GM18951 (cell line): Measurements from ENCODE around the gene SHMT2.

Experiments used
- POLR2A ChIP-seq: IDR thresholded peaks from 4 replicates; pipeline ENCODE4 v1.6.1; 2011; ENCODE audit warnings: mild to moderate bottlenecking; ENCODE audit not compliant: insufficient read length, insufficient read depth; ENCODE audit errors: extremely low read depth
- in situ Hi-C: fragments of 300-500 bp; cut with MboI; formaldehyde crosslinking; loops from one replicate; pipeline ENCODE4 v1.12.0; 2022; ENCODE audit warnings: low sequenced_read_pairs, mixed read lengths, inconsistent platforms; ENCODE audit not compliant: unreplicated experiment

The SHMT2 gene

DNA sequence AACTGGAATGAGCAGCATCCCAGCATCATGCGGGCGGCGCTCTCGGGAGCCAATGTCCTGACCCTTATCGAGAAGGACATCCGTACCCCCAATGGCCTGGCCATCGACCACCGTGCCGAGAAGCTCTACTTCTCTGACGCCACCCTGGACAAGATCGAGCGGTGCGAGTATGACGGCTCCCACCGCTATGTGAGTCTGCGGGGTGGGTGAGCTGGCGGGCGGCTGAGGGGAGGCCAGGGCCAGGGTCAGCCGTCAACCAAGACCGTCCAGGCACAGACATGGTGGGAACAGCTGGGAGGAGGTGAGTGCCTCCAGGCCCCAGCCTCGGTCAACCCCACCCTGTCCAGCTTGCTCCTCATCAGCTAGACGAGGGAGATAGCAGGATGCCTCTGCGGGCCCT, 38.7 kb upstream of the SHMT2 start:
- in situ Hi-C loops, result no loop called here

DNA sequence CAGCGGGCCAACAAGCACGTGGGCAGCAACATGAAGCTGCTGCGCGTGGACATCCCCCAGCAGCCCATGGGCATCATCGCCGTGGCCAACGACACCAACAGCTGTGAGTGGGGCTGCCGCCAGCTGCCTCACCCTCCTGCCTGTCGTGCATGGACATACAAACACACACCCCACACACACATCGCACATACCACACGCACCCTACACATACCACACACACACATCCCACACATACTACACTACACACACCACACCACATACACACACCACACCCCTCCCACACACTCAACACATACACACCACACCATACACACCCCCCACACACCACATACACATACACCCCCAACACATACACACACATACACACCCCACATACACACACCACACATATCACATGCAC, 38.1 kb upstream of the SHMT2 start:
- in situ Hi-C loops, result no loop called here
- no peak for TF ChIP-seq POLR2A

More for the DNA sequence above, 38.7 kb upstream of the SHMT2 start:
- TF ChIP-seq POLR2A, result no peak

DNA sequence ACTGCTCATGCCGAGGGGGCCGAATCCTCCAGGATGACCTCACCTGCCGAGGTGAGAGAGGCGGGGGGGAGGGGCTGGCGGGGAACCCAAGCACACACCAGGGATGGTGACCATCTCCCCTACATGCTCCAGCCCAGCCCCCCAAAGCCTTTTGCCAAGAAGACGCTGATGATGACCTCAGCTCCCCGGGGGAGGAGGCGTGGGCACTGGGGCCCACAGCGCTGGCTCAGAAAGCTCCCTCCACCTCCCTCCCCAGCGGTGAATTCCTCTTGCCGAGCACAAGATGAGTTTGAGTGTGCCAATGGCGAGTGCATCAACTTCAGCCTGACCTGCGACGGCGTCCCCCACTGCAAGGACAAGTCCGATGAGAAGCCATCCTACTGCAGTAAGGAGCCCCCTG, 36.6 kb upstream of the SHMT2 start:
- in situ Hi-C loops, result no loop called here
- no peak for TF ChIP-seq POLR2A

DNA sequence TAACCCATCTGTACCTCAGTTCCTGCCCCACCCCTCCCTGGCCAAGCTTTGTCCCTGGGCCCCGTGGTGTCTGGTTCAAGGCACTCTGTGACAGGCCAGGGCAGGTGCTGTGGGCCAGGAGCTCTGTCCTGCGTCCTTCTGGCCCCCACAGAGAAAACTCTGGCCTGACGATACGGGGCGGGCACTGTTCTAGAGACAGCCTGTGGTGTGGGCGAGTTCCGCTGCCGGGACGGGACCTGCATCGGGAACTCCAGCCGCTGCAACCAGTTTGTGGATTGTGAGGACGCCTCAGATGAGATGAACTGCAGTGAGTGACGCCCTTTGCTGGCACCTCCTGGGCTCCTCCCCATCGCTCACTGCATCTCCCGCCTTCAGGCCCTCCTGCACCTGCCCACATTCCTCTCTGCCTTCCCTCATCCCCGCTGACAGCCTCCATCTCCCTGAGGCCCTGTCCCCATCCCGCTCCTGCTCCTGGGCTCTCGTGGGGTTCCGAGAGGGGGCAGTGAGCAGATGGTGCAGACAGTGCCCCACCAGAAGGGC, 35.7 kb upstream of the SHMT2 start:
- no peak for TF ChIP-seq POLR2A
- in situ Hi-C loops, result no loop called here

GRCh38 chr12:57194253-57194652, 35.3 kb upstream of the SHMT2 start:
- TF ChIP-seq POLR2A, result no peak
- in situ Hi-C loops, result no loop called here

GRCh38 chr12:57195186-57195585, 34.3 kb upstream of the SHMT2 start:
- no peak for TF ChIP-seq POLR2A
- in situ Hi-C loops, result no loop called here

DNA sequence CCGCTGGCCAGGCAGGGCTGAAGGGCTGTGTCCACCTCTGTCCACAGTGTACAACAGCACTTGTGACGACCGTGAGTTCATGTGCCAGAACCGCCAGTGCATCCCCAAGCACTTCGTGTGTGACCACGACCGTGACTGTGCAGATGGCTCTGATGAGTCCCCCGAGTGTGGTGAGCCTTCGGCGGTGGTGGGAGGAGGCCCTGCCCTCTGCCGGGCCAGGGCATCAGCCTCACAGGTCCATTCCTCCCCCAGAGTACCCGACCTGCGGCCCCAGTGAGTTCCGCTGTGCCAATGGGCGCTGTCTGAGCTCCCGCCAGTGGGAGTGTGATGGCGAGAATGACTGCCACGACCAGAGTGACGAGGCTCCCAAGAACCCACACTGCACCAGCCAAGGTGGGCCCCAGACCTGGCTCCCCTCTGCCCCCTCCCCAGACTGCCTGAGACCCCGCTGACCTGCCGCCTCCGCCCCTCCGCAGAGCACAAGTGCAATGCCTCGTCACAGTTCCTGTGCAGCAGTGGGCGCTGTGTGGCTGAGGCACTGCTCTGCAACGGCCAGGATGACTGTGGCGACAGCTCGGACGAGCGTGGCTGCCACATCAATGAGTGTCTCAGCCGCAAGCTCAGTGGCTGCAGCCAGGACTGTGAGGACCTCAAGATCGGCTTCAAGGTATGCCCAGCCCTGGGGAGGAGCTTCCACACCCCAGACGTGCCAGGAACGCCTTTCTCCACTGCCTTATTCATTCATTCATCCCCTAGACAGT, 33.7 kb upstream of the SHMT2 start:
- no peak for TF ChIP-seq POLR2A
- in situ Hi-C loops, result no loop called here

GRCh38 chr12:57196439-57196838, 33.1 kb upstream of the SHMT2 start:
- in situ Hi-C loops, result no loop called here
- no peak for TF ChIP-seq POLR2A

DNA sequence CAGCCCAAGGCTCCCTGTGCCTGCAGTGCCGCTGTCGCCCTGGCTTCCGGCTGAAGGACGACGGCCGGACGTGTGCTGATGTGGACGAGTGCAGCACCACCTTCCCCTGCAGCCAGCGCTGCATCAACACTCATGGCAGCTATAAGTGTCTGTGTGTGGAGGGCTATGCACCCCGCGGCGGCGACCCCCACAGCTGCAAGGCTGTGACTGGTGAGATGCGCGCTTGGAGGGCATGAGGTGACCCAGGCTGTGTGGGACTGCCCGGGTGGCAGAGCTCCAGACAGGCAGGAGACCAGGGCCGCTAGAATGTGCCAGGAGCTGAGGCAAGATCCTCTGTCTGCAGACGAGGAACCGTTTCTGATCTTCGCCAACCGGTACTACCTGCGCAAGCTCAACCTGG, 32.6 kb upstream of the SHMT2 start:
- TF ChIP-seq POLR2A, result no peak
- in situ Hi-C loops, result no loop called here

- in situ Hi-C loops, result no loop called here
- TF ChIP-seq POLR2A, result no peak
Measured at GRCh38 chr12:57198329-57198728, 31.2 kb upstream of the SHMT2 start.

GRCh38 chr12:57199191-57199590, 30.3 kb upstream of the SHMT2 start:
- no peak for TF ChIP-seq POLR2A

DNA sequence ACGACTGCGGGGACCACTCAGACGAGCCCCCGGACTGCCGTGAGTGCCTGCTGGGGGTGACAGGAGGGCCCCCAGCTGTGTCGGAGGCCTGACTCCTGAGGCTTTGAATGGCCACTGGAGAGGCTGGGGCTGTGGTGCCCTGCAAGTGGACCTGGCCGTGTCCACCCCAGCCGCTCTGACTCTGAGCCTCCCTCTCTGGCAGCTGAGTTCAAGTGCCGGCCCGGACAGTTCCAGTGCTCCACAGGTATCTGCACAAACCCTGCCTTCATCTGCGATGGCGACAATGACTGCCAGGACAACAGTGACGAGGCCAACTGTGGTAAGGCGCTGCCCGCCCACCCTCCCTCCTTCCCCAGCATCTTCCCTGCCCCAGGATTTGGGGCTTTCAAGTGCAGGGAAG, 29.0 kb upstream of the SHMT2 start:
- in situ Hi-C loops, result no loop called here
- TF ChIP-seq POLR2A, result no peak

More at GRCh38 chr12:57199191-57199590, 30.3 kb upstream of the SHMT2 start:
- in situ Hi-C loops, result no loop called here

DNA sequence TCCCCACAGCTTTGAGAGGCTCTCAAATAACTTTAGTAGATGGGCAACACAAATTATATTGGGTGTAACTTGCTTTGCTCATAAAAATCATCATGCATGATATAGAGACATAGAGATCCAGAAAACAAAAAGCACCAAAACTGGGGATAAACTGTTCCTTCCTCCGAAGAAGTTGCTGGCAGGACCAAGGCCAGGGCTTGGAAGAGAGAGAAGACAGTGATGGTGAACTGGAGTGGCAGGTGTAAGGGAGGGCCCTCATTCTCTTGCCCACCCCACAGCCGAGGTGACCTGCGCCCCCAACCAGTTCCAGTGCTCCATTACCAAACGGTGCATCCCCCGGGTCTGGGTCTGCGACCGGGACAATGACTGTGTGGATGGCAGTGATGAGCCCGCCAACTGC, 28.3 kb upstream of the SHMT2 start:
- in situ Hi-C loops, result no loop called here
- no peak for TF ChIP-seq POLR2A

- no peak for TF ChIP-seq POLR2A
- in situ Hi-C loops, result no loop called here
Measured at GRCh38 chr12:57201631-57202030, 27.9 kb upstream of the SHMT2 start.
